Astrocyte (in vitro differentiated cells and primary cell): ENCODE measurements around the gene FHIT. TPM values are rescaled to one million over a fixed set of nuclear protein-coding genes. Genes with fewer than 3 reads are reported as not detected.

ENCODE experiments used
- DNase-seq: peaks from one replicate; pipeline ENCODE4 v3.0.0-alpha.2; 2010; ENCODE audit warnings: low read depth
- FAIRE-seq: peaks from 2 replicates; lab custom pipeline; 2011; peaks lifted over from hg19 to GRCh38; lab: Jason Lieb, UNC
- H2AFZ ChIP-seq: 2 replicates; pipeline ENCODE4 v1.6.0; 2012; ENCODE audit warnings: low read depth, low read length, inconsistent platforms
- H3K27ac ChIP-seq: 2 replicates; pipeline ENCODE4 v1.5.1; 2011; ENCODE audit warnings: low read depth, low read length, inconsistent platforms
- H3K27me3 ChIP-seq: 2 replicates; pipeline ENCODE4 v1.6.0; 2011; ENCODE audit warnings: low read length, inconsistent platforms; ENCODE audit not compliant: insufficient read depth
- H3K36me3 ChIP-seq: 2 replicates; pipeline ENCODE4 v1.5.1; 2011; ENCODE audit warnings: low read length, inconsistent platforms; ENCODE audit not compliant: insufficient read depth
- H3K4me1 ChIP-seq: 2 replicates; pipeline ENCODE4 v1.5.1; 2011; ENCODE audit warnings: low read length, inconsistent platforms; ENCODE audit not compliant: insufficient read depth
- H3K4me2 ChIP-seq: 2 replicates; pipeline ENCODE4 v1.6.0; 2012; ENCODE audit warnings: low read length, inconsistent platforms
- H3K4me3 ChIP-seq: 2 replicates; pipeline ENCODE4 v1.5.1; 2011; ENCODE audit warnings: low read depth, mild to moderate bottlenecking, low read length, inconsistent platforms; ENCODE audit not compliant: insufficient read depth
- H3K79me2 ChIP-seq: 2 replicates; pipeline ENCODE4 v1.6.0; 2012; ENCODE audit warnings: mild to moderate bottlenecking, low read length, inconsistent platforms; ENCODE audit not compliant: insufficient read depth
- H3K9ac ChIP-seq: 2 replicates; pipeline ENCODE4 v1.6.0; 2012; ENCODE audit warnings: mild to moderate bottlenecking, low read length, inconsistent platforms
- H3K9me3 ChIP-seq: 2 replicates; pipeline ENCODE4 v1.5.1; 2012; ENCODE audit warnings: low read depth, mild to moderate bottlenecking, low read length, inconsistent platforms; ENCODE audit not compliant: insufficient read depth
- H4K20me1 ChIP-seq: 2 replicates; pipeline ENCODE4 v1.6.0; 2012; ENCODE audit warnings: low read length, inconsistent platforms; ENCODE audit not compliant: insufficient read depth
- H3K27ac Mint-ChIP-seq: one replicate; pipeline ENCODE4 v1.8.0; 2021; ENCODE audit warnings: mild to moderate bottlenecking, mixed read lengths; ENCODE audit not compliant: unreplicated experiment
- H3K27me3 Mint-ChIP-seq: one replicate; pipeline ENCODE4 v1.8.0; 2021; ENCODE audit warnings: low read depth, mixed read lengths; ENCODE audit not compliant: unreplicated experiment
- H3K36me3 Mint-ChIP-seq: one replicate; pipeline ENCODE4 v1.8.0; 2021; ENCODE audit warnings: low read depth, mixed read lengths; ENCODE audit not compliant: unreplicated experiment
- H3K4me1 Mint-ChIP-seq: one replicate; pipeline ENCODE4 v1.8.0; 2021; ENCODE audit warnings: low read depth, mixed read lengths; ENCODE audit not compliant: unreplicated experiment
- H3K4me3 Mint-ChIP-seq: one replicate; pipeline ENCODE4 v1.8.0; 2021; ENCODE audit warnings: mild to moderate bottlenecking, moderate library complexity, mixed read lengths; ENCODE audit not compliant: unreplicated experiment
- H3K9me3 Mint-ChIP-seq: one replicate; pipeline ENCODE4 v1.8.0; 2021; ENCODE audit warnings: mild to moderate bottlenecking, mixed read lengths; ENCODE audit not compliant: unreplicated experiment
- CTCF ChIP-seq: IDR thresholded peaks from 2 replicates; pipeline ENCODE4 v1.5.1; 2011; ENCODE audit warnings: low read depth, mild to moderate bottlenecking, inconsistent platforms, low read length, moderate library complexity; ENCODE audit not compliant: insufficient read depth
- EZH2 ChIP-seq: IDR thresholded peaks from 2 replicates; pipeline ENCODE4 v1.6.1; 2012; ENCODE audit warnings: mild to moderate bottlenecking, low read length, inconsistent platforms; ENCODE audit not compliant: insufficient read depth
- total RNA-seq: library from RNA; stranded (reverse); gene quantifications from 2 replicates; pipeline ENCODE4 v1.2.1, GENCODE V29; 2021

The FHIT gene
- total RNA-seq, 1 donor from 2014 or later, result 6.7 TPM

GRCh38 chr3:59913645-59914044 is 1337.6 kb downstream of the FHIT start:
- no peaks in the 10 kb centered on the region for H3K36me3 ChIP-seq
- H3K4me3 Mint-ChIP-seq, result no peak overlapping the region
- FAIRE-seq, result no peak
- no peaks in the 10 kb centered on the region for H3K4me1 ChIP-seq
- H2AFZ ChIP-seq, result no peak overlapping the region
- peaks cover 2% of the 10 kb centered on the region for H3K27me3 Mint-ChIP-seq
- H3K4me1 Mint-ChIP-seq, result no peaks in the 10 kb centered on the region
- H3K4me2 ChIP-seq, result no peak overlapping the region
- H3K27ac ChIP-seq, result no peak overlapping the region
- no peaks in the 10 kb centered on the region for H3K9me3 Mint-ChIP-seq
- no peak overlapping the region for H3K9ac ChIP-seq
- no peak overlapping the region for H3K4me3 ChIP-seq
- no peaks in the 10 kb centered on the region for H4K20me1 ChIP-seq
- DNase-seq, result no peak
- H3K9me3 ChIP-seq, result no peaks in the 10 kb centered on the region
- no peak for TF ChIP-seq EZH2
- TF ChIP-seq CTCF, result no peak
- H3K27ac Mint-ChIP-seq, result no peak overlapping the region
- no peaks in the 10 kb centered on the region for H3K27me3 ChIP-seq
- no peaks in the 10 kb centered on the region for H3K79me2 ChIP-seq
- no peaks in the 10 kb centered on the region for H3K36me3 Mint-ChIP-seq

GRCh38 chr3:59908701-59909100 is 1342.6 kb downstream of the FHIT start:
- no peaks in the 10 kb centered on the region for H3K9me3 ChIP-seq
- H3K4me3 ChIP-seq, result no peak overlapping the region
- DNase-seq (no peak), FAIRE-seq (no peak)
- no peak overlapping the region for H3K4me3 Mint-ChIP-seq
- H3K4me1 Mint-ChIP-seq, result no peaks in the 10 kb centered on the region
- H3K27me3 Mint-ChIP-seq, result no peaks in the 10 kb centered on the region
- no peaks in the 10 kb centered on the region for H3K27me3 ChIP-seq
- H3K27ac ChIP-seq, result no peak overlapping the region
- no peaks in the 10 kb centered on the region for H3K79me2 ChIP-seq
- no peaks in the 10 kb centered on the region for H3K4me1 ChIP-seq
- H3K9me3 Mint-ChIP-seq, result no peaks in the 10 kb centered on the region
- H3K36me3 Mint-ChIP-seq, result no peaks in the 10 kb centered on the region
- no peak overlapping the region for H3K9ac ChIP-seq
- no peak overlapping the region for H3K4me2 ChIP-seq
- TF ChIP-seq CTCF (no peak), EZH2 (no peak)
- no peak overlapping the region for H2AFZ ChIP-seq
- H3K27ac Mint-ChIP-seq, result no peak overlapping the region
- no peaks in the 10 kb centered on the region for H3K36me3 ChIP-seq
- H4K20me1 ChIP-seq, result no peaks in the 10 kb centered on the region

GRCh38 chr3:59908280-59908679 is 1343.0 kb downstream of the FHIT start:
- H4K20me1 ChIP-seq, result no peaks in the 10 kb centered on the region
- no peak overlapping the region for H3K9ac ChIP-seq
- FAIRE-seq (no peak), DNase-seq (no peak)
- H3K4me3 ChIP-seq, result no peak overlapping the region
- no peak overlapping the region for H3K4me3 Mint-ChIP-seq
- H3K4me2 ChIP-seq, result no peak overlapping the region
- H3K9me3 ChIP-seq, result no peaks in the 10 kb centered on the region
- no peak for TF ChIP-seq EZH2
- TF ChIP-seq CTCF, result no peak
- no peaks in the 10 kb centered on the region for H3K9me3 Mint-ChIP-seq
- no peaks in the 10 kb centered on the region for H3K36me3 ChIP-seq
- H3K27ac Mint-ChIP-seq, result no peak overlapping the region
- H3K27me3 Mint-ChIP-seq, result no peaks in the 10 kb centered on the region
- H2AFZ ChIP-seq, result no peak overlapping the region
- no peaks in the 10 kb centered on the region for H3K4me1 Mint-ChIP-seq
- H3K27me3 ChIP-seq, result no peaks in the 10 kb centered on the region
- no peaks in the 10 kb centered on the region for H3K79me2 ChIP-seq
- no peaks in the 10 kb centered on the region for H3K36me3 Mint-ChIP-seq
- H3K27ac ChIP-seq, result no peak overlapping the region
- H3K4me1 ChIP-seq, result no peaks in the 10 kb centered on the region
